ENCODE results near the gene MON1A. TPM values are rescaled to one million over a fixed set of nuclear protein-coding genes. Genes with fewer than 3 reads are reported as not detected.

The MON1A gene
- total RNA-seq, 4 donors from 2014 or later: 1.0 to 9.3 (median 5.2) TPM

GRCh38 chr3:49916686-49917085 is 12.9 kb downstream of the MON1A start:
- intact Hi-C loops (cut with DNase I; ENCODE audit: low total_unique reads): no loop called here
- H3K9me3 ChIP-seq: no peaks in the 10 kb centered on the region
- no peaks in the 10 kb centered on the region for H3K36me3 ChIP-seq
- no peak overlapping the region for H3K4me3 ChIP-seq
- no peaks in the 10 kb centered on the region for H3K4me1 ChIP-seq
- TF ChIP-seq POLR2A (IDR thresholded peaks at IDR 0.05): no peak
- DNase-seq: no peak
- no peak overlapping the region for H3K27ac ChIP-seq
- H3K27me3 ChIP-seq: no peaks in the 10 kb centered on the region

GRCh38 chr3:49914906-49915305 is 14.7 kb downstream of the MON1A start:
- Histone ChIP-seq H3K9me3 (no peaks in the 10 kb centered on the region), H3K4me1 (no peaks in the 10 kb centered on the region), H3K36me3 (no peaks in the 10 kb centered on the region), H3K27ac (no peak overlapping the region), H3K4me3 (no peak overlapping the region), H3K27me3 (no peaks in the 10 kb centered on the region)
- no peak for TF ChIP-seq CTCF (IDR thresholded peaks at IDR 0.05)
- no peak for TF ChIP-seq POLR2A (IDR thresholded peaks at IDR 0.05)
- intact Hi-C loops (cut with DNase I; ENCODE audit: low total_unique reads): no loop called here
- DNase-seq: no peak

- Histone ChIP-seq H3K27ac (no peak overlapping the region), H3K4me1 (no peaks in the 10 kb centered on the region), H3K9me3 (no peaks in the 10 kb centered on the region), H3K36me3 (no peaks in the 10 kb centered on the region), H3K27me3 (no peaks in the 10 kb centered on the region), H3K4me3 (no peak overlapping the region)
- TF ChIP-seq CTCF (IDR thresholded peaks at IDR 0.05) (no peak), POLR2A (IDR thresholded peaks at IDR 0.05) (no peak)
- intact Hi-C loops (cut with DNase I; ENCODE audit: low total_unique reads): no loop called here
- DNase-seq: no peak
Observed at GRCh38 chr3:49912881-49913281, 16.7 kb downstream of the MON1A start.

GRCh38 chr3:49911611-49912010 is 18.0 kb downstream of the MON1A start:
- intact Hi-C loops (cut with DNase I; ENCODE audit: low total_unique reads): no loop called here

GRCh38 chr3:49911124-49911420 is 18.5 kb downstream of the MON1A start:
- Histone ChIP-seq H3K27me3 (no peaks in the 10 kb centered on the region), H3K4me1 (no peaks in the 10 kb centered on the region), H3K4me3 (no peak overlapping the region), H3K9me3 (no peaks in the 10 kb centered on the region), H3K36me3 (no peaks in the 10 kb centered on the region), H3K27ac (no peak overlapping the region)
- TF ChIP-seq CTCF (IDR thresholded peaks at IDR 0.05) (no peak), POLR2A (IDR thresholded peaks at IDR 0.05) (no peak)
- intact Hi-C loops (cut with DNase I; ENCODE audit: low total_unique reads): no loop called here
- no peak for DNase-seq

More at GRCh38 chr3:49911611-49912010, 18.0 kb downstream of the MON1A start:
- no peak for TF ChIP-seq CTCF (IDR thresholded peaks at IDR 0.05)
- TF ChIP-seq POLR2A (IDR thresholded peaks at IDR 0.05): no peak
- H3K27me3 ChIP-seq: no peaks in the 10 kb centered on the region
- no peaks in the 10 kb centered on the region for H3K9me3 ChIP-seq
- no peak overlapping the region for H3K4me3 ChIP-seq
- H3K4me1 ChIP-seq: no peaks in the 10 kb centered on the region
- H3K36me3 ChIP-seq: no peaks in the 10 kb centered on the region
- no peak for DNase-seq
- H3K27ac ChIP-seq: no peak overlapping the region

- DNase-seq: no peak
- no peaks in the 10 kb centered on the region for H3K9me3 ChIP-seq
- H3K27me3 ChIP-seq: no peaks in the 10 kb centered on the region
- no peaks in the 10 kb centered on the region for H3K36me3 ChIP-seq
- no peak overlapping the region for H3K4me3 ChIP-seq
- H3K27ac ChIP-seq: no peak overlapping the region
- TF ChIP-seq CTCF (IDR thresholded peaks at IDR 0.05): no peak
- TF ChIP-seq POLR2A (IDR thresholded peaks at IDR 0.05): no peak
- no peaks in the 10 kb centered on the region for H3K4me1 ChIP-seq
- intact Hi-C loops (cut with DNase I; ENCODE audit: low total_unique reads): no loop called here
Observed at GRCh38 chr3:49910409-49911123, 19.0 kb downstream of the MON1A start.

Measured in uterus (tissue), 4 donors.